Ovary (tissue), 3 donors: Measurements from ENCODE around the gene CACNA1D.

Source experiments
- CTCF ChIP-seq, 3 donors: fragments of 450-650 bp in 2 of 3; fragments of 200-600 bp in 1 of 3; IDR thresholded peaks; one replicate each; pipeline versions ENCODE4 v1.5.1 to v1.8.0; 2016 to 2022; ENCODE audit warnings: antibody characterized with exemption in 3 of 3, mild to moderate bottlenecking in 1 of 3
- POLR2A ChIP-seq: fragments of 450-650 bp; IDR thresholded peaks from one replicate; pipeline ENCODE4 v1.6.1; 2017; ENCODE audit warnings: antibody characterized with exemption, mild to moderate bottlenecking, moderate library complexity
- donor health status: DM: no; HTN: no; CAD: no.

DNA sequence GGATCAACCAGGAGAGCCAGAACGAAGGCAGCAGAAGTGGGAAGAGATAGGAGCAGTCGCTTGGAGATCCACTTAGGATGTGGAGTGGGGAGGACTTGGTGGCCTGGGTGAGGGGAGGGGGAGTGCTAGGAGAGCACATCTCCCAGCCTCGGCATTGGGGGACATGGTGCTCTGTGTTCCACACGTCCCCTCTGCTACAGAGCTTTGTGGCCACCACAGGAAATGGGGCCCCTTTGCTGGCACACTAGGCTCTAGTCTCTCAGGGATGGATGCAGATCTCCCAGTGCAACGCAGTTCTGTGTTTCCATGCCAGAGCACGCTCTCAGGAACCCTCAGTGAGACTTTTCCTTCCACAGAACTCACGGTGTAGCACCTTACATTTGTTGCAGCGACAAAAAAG lies 283.1 kb downstream of the CACNA1D start:
- TF ChIP-seq CTCF (IDR thresholded peaks at IDR 0.05): no peak
- no peak for TF ChIP-seq POLR2A
